Measurements from ENCODE around the gene FAM107A. TPM values are rescaled to one million over a fixed set of nuclear protein-coding genes. Genes with fewer than 3 reads are reported as not detected.

FAM107A gene
- total and polyA plus RNA-seq, 7 donors, result 10.8 to 24.0 (median 18.4) TPM

GRCh38 chr3:58526515-58526957 is 50.7 kb downstream of the FAM107A start:
- no peak for DNase-seq
- intact Hi-C loops (cut with DNase I), result no loop called here
- WGBS, 3 donors, result 82 to 91% (median 89%) methylated on average over 7 of the region's 7 CpGs
- Histone ChIP-seq H3K36me3 (ENCODE audit: insufficient read depth in 1 of 2, low read depth in 1 of 2) (peaks cover 0 to 75% of the 10 kb centered on the region in 2 donors), H3K27ac (no peak overlapping the region), H3K27me3 (ENCODE audit: insufficient read depth in 3 of 3, low read length in 2 of 3) (no peaks in the 10 kb centered on the region), H3K4me1 (no peaks in the 10 kb centered on the region), H3K9me3 (no peaks in the 10 kb centered on the region), H3K4me3 (no peak overlapping the region)
- peak in 2 of 4 donors; percentile 43 to 53 for ATAC-seq
- TF ChIP-seq CTCF (IDR thresholded peaks at IDR 0.05), result no peak

GRCh38 chr3:58524326-58524888 is 52.8 kb downstream of the FAM107A start:
- WGBS, 3 donors, result 86 to 91% (median 89%) methylated on average over 11 of the region's 11 CpGs
- Histone ChIP-seq H3K27ac (no peak overlapping the region), H3K4me1 (no peaks in the 10 kb centered on the region), H3K9me3 (no peaks in the 10 kb centered on the region), H3K36me3 (ENCODE audit: insufficient read depth in 1 of 2, low read depth in 1 of 2) (peaks cover 0 to 65% of the 10 kb centered on the region in 2 donors), H3K4me3 (no peak overlapping the region), H3K27me3 (ENCODE audit: insufficient read depth in 3 of 3, low read length in 2 of 3) (no peaks in the 10 kb centered on the region)
- DNase-seq (no peak), ATAC-seq (no peak)
- TF ChIP-seq CTCF (IDR thresholded peaks at IDR 0.05), result no peak
- intact Hi-C loops (cut with DNase I), result no loop called here

- no peak for DNase-seq
- TF ChIP-seq CTCF (IDR thresholded peaks at IDR 0.05), result no peak
- Histone ChIP-seq H3K27me3 (ENCODE audit: insufficient read depth in 3 of 3, low read length in 2 of 3) (no peaks in the 10 kb centered on the region), H3K4me1 (no peaks in the 10 kb centered on the region), H3K4me3 (no peak overlapping the region), H3K9me3 (no peaks in the 10 kb centered on the region), H3K36me3 (ENCODE audit: insufficient read depth in 1 of 2, low read depth in 1 of 2) (peaks cover 0 to 62% of the 10 kb centered on the region in 2 donors), H3K27ac (no peak overlapping the region)
- WGBS, 3 donors, result 86 to 88% (median 87%) methylated on average over 5 of the region's 5 CpGs
- no peak for ATAC-seq
- intact Hi-C loops (cut with DNase I), result no loop called here
Observed at GRCh38 chr3:58522759-58523425, 54.3 kb downstream of the FAM107A start.

GRCh38 chr3:58521917-58522631 is 55.1 kb downstream of the FAM107A start:
- Histone ChIP-seq H3K4me1 (no peaks in the 10 kb centered on the region), H3K27me3 (ENCODE audit: insufficient read depth in 3 of 3, low read length in 2 of 3) (no peaks in the 10 kb centered on the region), H3K27ac (no peak overlapping the region), H3K9me3 (no peaks in the 10 kb centered on the region), H3K36me3 (ENCODE audit: insufficient read depth in 1 of 2, low read depth in 1 of 2) (peaks cover 0 to 60% of the 10 kb centered on the region in 2 donors), H3K4me3 (no peak overlapping the region)
- 72 to 74% (median 72%) methylated on average over 10 of the region's 10 CpGs for WGBS, 3 donors
- no peak for TF ChIP-seq CTCF (IDR thresholded peaks at IDR 0.05)
- peak; percentile 52 to 82 (median 63) for ATAC-seq
- no peak for DNase-seq
- intact Hi-C loops (cut with DNase I), result no loop called here
